ENCODE data around the gene PPA1.
"Not testable (repeated sequence)": the region's sequence is repeated elsewhere in the genome, so short reads cannot be mapped to it uniquely, and the experiment has no call there.

Gene PPA1

GRCh38 chr10:70167246-70167645 lies 66.0 kb downstream of the PPA1 start:
- no peak for DNase-seq

GRCh38 chr10:70166394-70166793 lies 66.8 kb downstream of the PPA1 start:
- DNase-seq = no peak

DNA sequence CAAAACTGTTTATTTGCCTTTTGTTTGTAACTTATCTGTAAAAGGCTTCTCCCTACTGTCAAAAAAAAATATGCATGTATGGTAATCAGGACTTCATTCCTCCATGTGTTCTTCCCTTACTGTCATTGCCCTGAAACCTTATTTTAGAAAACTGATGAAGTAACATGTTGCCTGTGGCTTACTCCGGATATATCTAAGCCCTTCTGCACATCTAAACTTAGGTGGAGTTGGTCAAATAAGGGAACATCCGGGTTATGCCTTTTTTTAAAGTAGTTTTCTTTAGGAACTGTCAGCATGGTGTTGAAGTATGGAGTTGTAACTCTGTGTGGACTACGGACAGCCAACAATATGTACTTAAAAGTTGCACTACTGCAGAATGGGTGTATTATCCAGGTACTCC lies 69.1 kb downstream of the PPA1 start:
- no peak for DNase-seq

DNA sequence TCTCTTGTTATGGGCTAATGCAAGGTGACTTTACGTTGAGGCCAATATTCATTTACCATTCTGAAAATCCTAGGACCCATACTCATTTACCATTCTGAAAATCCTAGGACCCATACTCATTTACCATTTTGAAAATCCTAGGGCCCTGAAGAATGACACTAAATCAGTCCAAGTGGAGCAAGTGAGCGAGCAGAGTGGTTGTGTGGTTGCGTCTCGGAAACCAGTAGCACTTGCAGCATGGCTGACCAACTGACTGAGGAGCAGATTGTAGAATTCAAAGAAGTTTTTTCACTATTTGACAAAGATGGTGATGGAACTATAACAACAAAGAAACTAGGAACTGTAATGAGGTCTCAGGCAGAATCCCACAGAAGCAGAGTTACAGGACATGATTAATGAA lies 69.8 kb downstream of the PPA1 start:
- DNase-seq = no peak

DNA sequence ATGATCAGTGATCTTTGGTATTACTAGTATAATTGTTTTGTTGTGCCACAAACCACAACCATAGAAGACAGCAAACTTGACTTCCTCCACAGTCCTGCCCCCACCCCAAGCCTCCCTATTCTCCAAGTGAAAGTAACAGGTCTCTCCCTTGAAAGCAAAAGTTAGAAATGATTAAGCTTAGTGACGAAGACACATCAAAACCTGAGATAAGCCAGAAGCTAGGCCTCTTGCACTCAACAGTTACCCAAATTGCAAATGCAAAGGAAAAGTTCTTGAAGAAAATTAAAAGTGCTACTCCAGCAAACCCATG lies 70.4 kb downstream of the PPA1 start:
- DNase-seq = peak; percentile 68

DNA sequence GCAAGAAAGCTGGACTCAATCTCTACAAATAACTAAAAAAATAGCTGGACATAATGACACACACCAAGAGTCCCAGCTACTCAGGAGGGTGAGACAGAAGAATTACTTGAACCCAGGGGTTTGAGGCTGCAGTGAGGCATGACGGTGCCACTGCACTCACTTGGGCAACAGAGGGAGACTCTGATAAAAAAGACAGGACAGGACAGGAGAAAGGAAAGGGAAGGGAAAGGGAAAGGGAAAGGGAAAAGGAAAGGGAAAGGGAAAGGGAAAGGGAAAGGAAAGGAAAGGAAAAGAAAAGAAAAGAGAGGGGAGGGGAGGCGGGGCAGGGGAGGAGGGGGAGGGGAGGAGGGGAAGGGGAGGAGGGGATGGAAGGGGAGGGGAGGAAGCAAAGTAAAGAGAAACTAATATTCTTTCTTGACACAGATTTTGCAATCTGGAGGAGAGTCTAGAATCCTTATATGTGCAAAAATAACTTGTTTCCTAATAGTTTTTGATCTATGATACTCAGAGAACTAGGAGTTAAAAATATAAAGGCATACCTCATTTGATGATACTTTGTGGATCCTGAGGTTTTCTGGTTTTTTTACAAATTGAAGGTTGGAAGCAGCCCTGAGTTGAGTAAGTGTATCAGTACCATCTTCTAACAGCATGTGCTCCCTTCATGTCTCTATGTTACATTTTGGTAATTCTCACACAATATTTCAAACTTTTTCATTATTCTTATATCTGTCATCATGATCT lies 70.9 kb downstream of the PPA1 start:
- DNase-seq = no peak

DNA sequence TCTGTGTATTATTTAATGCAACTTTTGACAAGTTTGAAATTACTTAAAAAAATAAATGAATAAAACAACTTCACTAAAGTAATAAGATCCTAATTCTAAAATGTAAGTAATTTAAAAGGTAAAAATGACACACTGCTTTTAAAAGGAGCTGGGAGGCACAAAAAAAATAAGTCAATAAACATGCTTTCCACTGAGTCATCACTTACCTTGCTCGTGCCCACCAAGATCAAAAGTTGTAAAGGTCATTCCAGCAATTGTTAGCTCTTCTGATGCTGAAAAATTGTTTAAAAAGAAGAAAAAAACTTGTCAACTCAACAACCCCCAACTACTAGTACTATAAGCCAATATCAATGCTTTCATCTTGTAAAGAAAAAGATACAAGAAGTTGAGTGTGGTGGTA lies 72.4 kb downstream of the PPA1 start:
- DNase-seq = no peak

- not testable (repeated sequence) for DNase-seq
These were observed 73.9 kb downstream of the PPA1 start for GRCh38 chr10:70159366-70159765.

DNA sequence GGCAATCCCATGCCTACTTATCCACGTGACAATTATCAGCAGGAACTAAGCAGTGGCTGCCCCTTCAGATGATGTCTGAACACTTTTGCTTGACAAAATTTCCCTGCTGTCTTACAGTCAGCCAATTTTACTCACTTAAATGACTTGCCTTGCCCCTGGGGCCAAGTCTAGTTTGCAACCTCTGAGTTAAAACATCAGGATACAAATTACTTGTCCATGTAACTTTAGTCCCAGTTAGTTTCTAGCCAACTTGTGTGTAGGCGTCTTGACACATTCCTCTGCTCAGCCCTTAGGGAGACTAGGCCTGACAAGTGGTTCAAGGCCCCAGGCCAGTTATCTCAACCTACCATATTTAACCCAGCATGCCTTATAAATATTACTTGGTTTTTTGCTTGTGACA lies 75.1 kb downstream of the PPA1 start:
- DNase-seq = no peak

- DNase-seq = no peak
These were observed 77.9 kb downstream of the PPA1 start for GRCh38 chr10:70155255-70155838.
